ENCODE results near the gene ZSCAN21.
A peak's percentile ranks its signal among the peaks of the same experiment; 100 is the strongest.

ZSCAN21 gene

DNA sequence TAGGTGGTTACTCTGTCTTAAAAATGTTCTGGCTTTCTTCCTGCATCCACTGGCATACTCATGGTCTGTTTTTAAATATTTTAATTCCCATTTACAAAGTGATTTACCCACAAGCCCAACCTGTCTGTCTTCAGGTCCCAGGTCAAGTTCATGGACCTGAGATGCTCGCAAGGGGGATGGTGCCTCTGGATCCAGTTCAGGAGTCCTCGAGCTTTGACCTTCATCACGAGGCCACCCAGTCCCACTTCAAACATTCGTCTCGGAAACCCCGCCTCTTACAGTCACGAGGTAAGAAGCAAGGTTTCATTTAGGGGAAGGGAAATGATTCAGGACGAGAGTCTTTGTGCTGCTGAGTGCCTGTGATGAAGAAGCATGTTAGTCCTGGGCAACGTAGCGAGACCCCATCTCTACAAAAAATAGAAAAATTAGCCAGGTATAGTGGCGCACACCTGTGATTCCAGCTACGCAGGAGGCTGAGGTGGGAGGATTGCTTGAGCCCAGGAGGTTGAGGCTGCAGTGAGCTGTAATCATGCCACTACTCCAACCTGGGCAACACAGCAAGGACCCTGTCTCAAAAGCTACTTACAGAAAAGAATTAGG lies 25.5 kb upstream of the ZSCAN21 start:
- no peaks in the 10 kb centered on the region for H3K9me3 ChIP-seq (ENCODE audit: control insufficient read depth in 1 of 2, low read length in 2 of 2)

DNA sequence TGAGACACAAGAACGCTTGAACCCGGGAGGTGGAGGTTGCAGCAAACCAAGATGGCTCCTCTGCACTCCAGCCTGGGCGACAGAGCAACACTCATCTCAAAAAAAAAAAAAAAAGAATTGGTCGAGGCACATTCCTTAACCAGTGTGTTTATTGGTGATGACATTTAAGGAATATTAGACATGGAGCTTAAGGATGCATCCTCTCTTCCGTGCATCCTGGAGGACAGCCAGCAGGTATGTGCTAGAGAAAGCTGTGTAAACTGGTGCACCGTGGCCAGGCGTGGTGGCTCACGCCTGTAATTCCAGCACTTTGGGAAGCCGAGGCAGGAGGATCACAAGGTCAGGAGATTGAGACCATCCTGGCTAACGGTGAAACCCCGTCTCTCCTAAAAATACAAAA lies 22.4 kb upstream of the ZSCAN21 start:
- H3K27ac ChIP-seq (ENCODE audit: low read depth, low read length) = no peak overlapping the region
- H3K4me3 ChIP-seq (ENCODE audit: low read depth in 1 of 2, low read length in 2 of 2) = no peak overlapping the region
- no peaks in the 10 kb centered on the region for H3K27me3 ChIP-seq (ENCODE audit: control insufficient read depth in 1 of 2, insufficient read depth in 2 of 2, low read length in 2 of 2)
- H3K9me3 ChIP-seq (ENCODE audit: control insufficient read depth in 1 of 2, low read length in 2 of 2) = no peaks in the 10 kb centered on the region
- peaks cover 11 to 13% of the 10 kb centered on the region in 2 donors for H3K4me1 ChIP-seq (ENCODE audit: control insufficient read depth in 1 of 2, insufficient read depth in 2 of 2, low read length in 2 of 2)
- no peak overlapping the region for H3K9ac ChIP-seq (ENCODE audit: low read depth in 1 of 2, low read length in 2 of 2)
- H3K36me3 ChIP-seq (ENCODE audit: control insufficient read depth in 1 of 2, insufficient read depth in 2 of 2, low read length in 2 of 2) = peaks cover 33 to 89% of the 10 kb centered on the region in 2 donors

More for the DNA sequence above, 25.5 kb upstream of the ZSCAN21 start:
- Histone ChIP-seq H3K27me3 (ENCODE audit: control insufficient read depth in 1 of 2, insufficient read depth in 2 of 2, low read length in 2 of 2) (no peaks in the 10 kb centered on the region), H3K4me3 (ENCODE audit: low read depth in 1 of 2, low read length in 2 of 2) (no peak overlapping the region), H3K9ac (ENCODE audit: low read depth in 1 of 2, low read length in 2 of 2) (no peak overlapping the region), H3K4me1 (ENCODE audit: control insufficient read depth in 1 of 2, insufficient read depth in 2 of 2, low read length in 2 of 2) (peaks cover 19 to 25% of the 10 kb centered on the region in 2 donors), H3K27ac (ENCODE audit: low read depth, low read length) (no peak overlapping the region), H3K36me3 (ENCODE audit: control insufficient read depth in 1 of 2, insufficient read depth in 2 of 2, low read length in 2 of 2) (peaks cover 15 to 65% of the 10 kb centered on the region in 2 donors)

DNA sequence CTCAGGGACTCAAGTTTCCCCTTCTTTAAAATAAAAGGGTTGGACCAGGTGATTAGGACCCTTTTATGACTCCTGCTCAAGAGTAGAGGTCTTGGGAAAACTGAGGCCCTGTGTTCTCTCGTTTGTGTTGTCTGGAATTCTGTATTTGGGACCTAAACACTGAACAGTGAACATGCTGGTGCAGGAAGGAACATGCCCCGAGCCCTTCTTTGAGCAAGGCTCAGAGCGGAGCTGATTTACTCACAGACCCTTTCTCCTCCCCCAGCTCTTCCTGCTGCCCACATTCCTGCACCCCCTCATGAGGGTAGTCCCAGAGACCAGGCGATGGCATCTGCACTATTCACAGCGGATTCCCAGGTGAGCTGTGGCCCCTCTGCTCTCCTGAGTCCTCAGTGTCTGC lies 20.0 kb upstream of the ZSCAN21 start:
- Histone ChIP-seq H3K27ac (ENCODE audit: low read depth, low read length) (no peak overlapping the region), H3K4me3 (ENCODE audit: low read depth in 1 of 2, low read length in 2 of 2) (no peak overlapping the region), H3K27me3 (ENCODE audit: control insufficient read depth in 1 of 2, insufficient read depth in 2 of 2, low read length in 2 of 2) (no peaks in the 10 kb centered on the region), H3K9ac (ENCODE audit: low read depth in 1 of 2, low read length in 2 of 2) (no peak overlapping the region), H3K36me3 (ENCODE audit: control insufficient read depth in 1 of 2, insufficient read depth in 2 of 2, low read length in 2 of 2) (peaks cover 39 to 86% of the 10 kb centered on the region in 2 donors), H3K4me1 (ENCODE audit: control insufficient read depth in 1 of 2, insufficient read depth in 2 of 2, low read length in 2 of 2) (no peaks in the 10 kb centered on the region), H3K9me3 (ENCODE audit: control insufficient read depth in 1 of 2, low read length in 2 of 2) (no peaks in the 10 kb centered on the region)

DNA sequence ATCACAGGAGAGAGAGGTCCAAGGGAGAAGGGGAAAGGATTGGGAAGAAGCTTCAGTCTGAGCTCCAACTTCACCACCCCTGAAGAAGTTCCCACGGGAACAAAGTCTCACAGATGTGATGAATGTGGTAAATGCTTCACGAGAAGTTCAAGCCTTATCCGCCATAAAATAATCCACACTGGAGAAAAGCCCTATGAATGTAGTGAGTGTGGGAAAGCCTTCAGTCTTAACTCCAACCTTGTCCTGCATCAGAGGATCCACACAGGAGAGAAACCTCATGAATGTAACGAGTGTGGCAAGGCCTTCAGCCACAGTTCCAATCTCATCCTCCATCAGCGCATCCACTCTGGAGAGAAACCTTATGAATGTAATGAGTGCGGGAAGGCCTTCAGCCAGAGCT lies 16.0 kb upstream of the ZSCAN21 start:
- Histone ChIP-seq H3K9ac (ENCODE audit: low read depth in 1 of 2, low read length in 2 of 2) (no peak overlapping the region), H3K27me3 (ENCODE audit: control insufficient read depth in 1 of 2, insufficient read depth in 2 of 2, low read length in 2 of 2) (no peaks in the 10 kb centered on the region), H3K9me3 (ENCODE audit: control insufficient read depth in 1 of 2, low read length in 2 of 2) (no peaks in the 10 kb centered on the region), H3K27ac (ENCODE audit: low read depth, low read length) (no peak overlapping the region), H3K4me1 (ENCODE audit: control insufficient read depth in 1 of 2, insufficient read depth in 2 of 2, low read length in 2 of 2) (peaks cover 15 to 22% of the 10 kb centered on the region in 2 donors), H3K4me3 (ENCODE audit: low read depth in 1 of 2, low read length in 2 of 2) (no peak overlapping the region), H3K36me3 (ENCODE audit: control insufficient read depth in 1 of 2, insufficient read depth in 2 of 2, low read length in 2 of 2) (peaks cover 55 to 73% of the 10 kb centered on the region in 2 donors)

DNA sequence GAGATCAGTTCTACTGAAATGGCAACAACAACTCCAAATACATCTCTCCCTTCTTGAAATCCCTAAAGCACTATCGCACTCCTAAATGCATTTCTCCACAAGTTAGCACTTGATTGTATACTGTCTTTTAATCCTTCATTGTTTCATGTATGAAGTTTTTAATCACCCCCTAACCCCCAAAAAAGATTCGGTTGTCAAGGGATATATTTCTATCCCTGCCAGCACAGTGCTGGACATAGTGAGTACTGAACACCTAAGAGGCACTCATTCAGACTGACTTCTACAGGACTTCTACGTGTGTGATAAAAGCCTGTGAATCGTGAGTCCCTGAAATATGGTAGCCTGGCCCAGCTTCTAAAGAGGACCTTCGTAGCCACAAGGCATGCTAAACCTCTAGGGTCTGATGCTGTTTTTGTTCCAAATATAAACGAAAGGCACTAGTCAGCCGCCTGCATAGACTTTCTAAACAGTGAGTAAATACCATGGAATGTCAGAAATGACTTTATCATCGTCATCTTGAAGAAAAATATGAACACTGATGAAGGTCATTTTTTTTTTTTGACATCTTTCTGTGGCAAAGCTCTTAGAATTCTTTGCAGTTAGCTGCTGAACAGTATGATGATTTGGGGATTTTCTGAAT lies 14.6 kb upstream of the ZSCAN21 start:
- no peak overlapping the region for H3K9ac ChIP-seq (ENCODE audit: low read depth in 1 of 2, low read length in 2 of 2)
- peaks cover 50 to 64% of the 10 kb centered on the region in 2 donors for H3K36me3 ChIP-seq (ENCODE audit: control insufficient read depth in 1 of 2, insufficient read depth in 2 of 2, low read length in 2 of 2)
- no peak overlapping the region for H3K4me3 ChIP-seq (ENCODE audit: low read depth in 1 of 2, low read length in 2 of 2)
- H3K4me1 ChIP-seq (ENCODE audit: control insufficient read depth in 1 of 2, insufficient read depth in 2 of 2, low read length in 2 of 2) = peaks cover 15 to 22% of the 10 kb centered on the region in 2 donors
- H3K27me3 ChIP-seq (ENCODE audit: control insufficient read depth in 1 of 2, insufficient read depth in 2 of 2, low read length in 2 of 2) = no peaks in the 10 kb centered on the region
- no peak overlapping the region for H3K27ac ChIP-seq (ENCODE audit: low read depth, low read length)
- no peaks in the 10 kb centered on the region for H3K9me3 ChIP-seq (ENCODE audit: control insufficient read depth in 1 of 2, low read length in 2 of 2)

DNA sequence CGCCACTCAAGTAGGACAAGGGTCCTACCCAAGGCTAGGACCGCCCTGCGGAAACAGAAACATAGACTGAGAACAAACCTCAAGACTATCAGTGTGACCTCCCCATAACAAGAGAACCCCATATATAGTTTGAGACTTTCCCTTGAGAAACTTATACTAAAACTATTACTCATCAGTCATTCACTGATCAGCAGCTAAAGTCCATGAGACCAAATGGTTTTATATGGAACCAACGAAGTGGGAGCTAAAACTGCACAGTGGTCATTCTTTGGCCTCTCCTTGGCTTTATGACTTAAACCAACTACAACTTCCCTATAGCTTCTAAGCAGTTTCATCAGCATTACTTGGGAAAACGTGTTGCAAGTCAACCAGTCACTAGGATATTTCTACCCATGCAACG lies 13.7 kb upstream of the ZSCAN21 start:
- Histone ChIP-seq H3K27ac (ENCODE audit: low read depth, low read length) (no peak overlapping the region), H3K4me1 (ENCODE audit: control insufficient read depth in 1 of 2, insufficient read depth in 2 of 2, low read length in 2 of 2) (peaks cover 15 to 22% of the 10 kb centered on the region in 2 donors), H3K27me3 (ENCODE audit: control insufficient read depth in 1 of 2, insufficient read depth in 2 of 2, low read length in 2 of 2) (no peaks in the 10 kb centered on the region), H3K9ac (ENCODE audit: low read depth in 1 of 2, low read length in 2 of 2) (no peak overlapping the region), H3K9me3 (ENCODE audit: control insufficient read depth in 1 of 2, low read length in 2 of 2) (no peaks in the 10 kb centered on the region), H3K36me3 (ENCODE audit: control insufficient read depth in 1 of 2, insufficient read depth in 2 of 2, low read length in 2 of 2) (peaks cover 42 to 55% of the 10 kb centered on the region in 2 donors), H3K4me3 (ENCODE audit: low read depth in 1 of 2, low read length in 2 of 2) (no peak overlapping the region)

DNA sequence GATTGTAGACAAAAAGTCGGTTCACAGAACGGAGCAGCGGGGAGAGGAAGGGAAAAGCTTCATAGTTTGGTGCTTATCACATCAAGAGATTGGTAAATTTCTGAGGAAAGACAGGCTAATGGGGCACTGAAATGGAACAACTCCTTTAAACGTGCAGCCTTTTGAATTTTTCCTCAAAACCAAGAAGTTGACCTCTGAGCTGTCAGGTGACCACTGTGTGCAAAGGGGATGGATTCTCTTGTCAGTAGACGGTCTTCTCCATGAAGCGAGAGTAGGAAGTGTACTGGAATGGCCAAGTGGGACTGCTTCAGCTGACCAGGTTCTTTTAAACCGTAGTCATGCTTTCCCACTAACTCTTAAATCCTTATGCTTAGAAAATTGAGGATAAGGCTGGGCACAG lies 11.2 kb upstream of the ZSCAN21 start:
- Histone ChIP-seq H3K4me3 (ENCODE audit: low read depth in 1 of 2, low read length in 2 of 2) (no peak overlapping the region), H3K36me3 (ENCODE audit: control insufficient read depth in 1 of 2, insufficient read depth in 2 of 2, low read length in 2 of 2) (peaks cover 32 to 36% of the 10 kb centered on the region in 2 donors), H3K27ac (ENCODE audit: low read depth, low read length) (no peak overlapping the region), H3K9me3 (ENCODE audit: control insufficient read depth in 1 of 2, low read length in 2 of 2) (no peaks in the 10 kb centered on the region), H3K9ac (ENCODE audit: low read depth in 1 of 2, low read length in 2 of 2) (no peak overlapping the region), H3K4me1 (ENCODE audit: control insufficient read depth in 1 of 2, insufficient read depth in 2 of 2, low read length in 2 of 2) (peaks cover 15 to 22% of the 10 kb centered on the region in 2 donors), H3K27me3 (ENCODE audit: control insufficient read depth in 1 of 2, insufficient read depth in 2 of 2, low read length in 2 of 2) (no peaks in the 10 kb centered on the region)

DNA sequence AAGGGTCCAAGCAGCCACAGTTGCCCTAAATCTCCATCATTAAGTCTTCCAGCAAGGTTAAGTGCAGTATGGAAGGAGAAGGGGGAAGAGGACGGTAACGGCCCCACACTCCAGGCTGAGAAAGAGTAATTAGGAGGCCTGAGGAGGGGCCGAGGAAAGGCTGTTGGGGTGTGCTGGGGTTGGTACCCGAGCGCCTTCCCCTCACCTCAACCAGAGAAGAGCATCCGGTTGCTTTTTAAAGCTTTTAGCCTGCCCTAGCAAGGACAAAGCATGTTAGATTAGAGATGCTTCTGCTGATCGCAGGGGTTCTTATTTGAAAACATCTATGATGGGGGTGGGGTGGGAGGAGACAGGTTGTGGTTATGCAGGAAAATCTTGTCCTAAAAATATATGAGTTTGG lies 9.0 kb upstream of the ZSCAN21 start:
- no peaks in the 10 kb centered on the region for H3K9me3 ChIP-seq (ENCODE audit: control insufficient read depth in 1 of 2, low read length in 2 of 2)
- H3K27me3 ChIP-seq (ENCODE audit: control insufficient read depth in 1 of 2, insufficient read depth in 2 of 2, low read length in 2 of 2) = no peaks in the 10 kb centered on the region
- H3K36me3 ChIP-seq (ENCODE audit: control insufficient read depth in 1 of 2, insufficient read depth in 2 of 2, low read length in 2 of 2) = peaks cover 10 to 13% of the 10 kb centered on the region in 2 donors
- H3K4me1 ChIP-seq (ENCODE audit: control insufficient read depth in 1 of 2, insufficient read depth in 2 of 2, low read length in 2 of 2) = peaks cover 12 to 17% of the 10 kb centered on the region in 2 donors
- no peak overlapping the region for H3K27ac ChIP-seq (ENCODE audit: low read depth, low read length)
- no peak overlapping the region for H3K4me3 ChIP-seq (ENCODE audit: low read depth in 1 of 2, low read length in 2 of 2)
- H3K9ac ChIP-seq (ENCODE audit: low read depth in 1 of 2, low read length in 2 of 2) = no peak overlapping the region

DNA sequence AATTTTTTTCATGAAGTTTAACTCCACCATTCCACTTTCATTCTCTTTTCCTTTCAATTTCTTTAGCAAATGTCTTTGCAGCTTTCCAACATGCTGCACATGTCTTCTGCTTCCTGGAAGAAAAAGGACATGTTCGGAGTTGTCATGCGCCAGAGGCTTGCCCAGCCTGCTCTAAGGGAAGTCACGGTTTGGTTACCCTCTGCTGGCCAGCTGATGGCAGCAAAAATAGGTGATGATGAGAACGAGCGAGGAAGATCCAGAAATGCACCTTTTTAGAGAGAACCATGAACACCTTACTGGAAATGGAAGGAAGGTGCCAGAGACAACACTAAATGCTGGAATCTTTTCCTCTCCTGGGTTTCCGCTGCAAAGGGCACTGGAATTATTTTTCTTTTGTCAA lies 4.9 kb upstream of the ZSCAN21 start:
- H3K27ac ChIP-seq (ENCODE audit: low read depth, low read length) = no peak overlapping the region
- H3K4me1 ChIP-seq (ENCODE audit: control insufficient read depth in 1 of 2, insufficient read depth in 2 of 2, low read length in 2 of 2) = peaks cover 6 to 7% of the 10 kb centered on the region in 2 donors
- H3K36me3 ChIP-seq (ENCODE audit: control insufficient read depth in 1 of 2, insufficient read depth in 2 of 2, low read length in 2 of 2) = no peaks in the 10 kb centered on the region
- H3K9ac ChIP-seq (ENCODE audit: low read depth in 1 of 2, low read length in 2 of 2) = no peak overlapping the region
- no peaks in the 10 kb centered on the region for H3K9me3 ChIP-seq (ENCODE audit: control insufficient read depth in 1 of 2, low read length in 2 of 2)
- H3K27me3 ChIP-seq (ENCODE audit: control insufficient read depth in 1 of 2, insufficient read depth in 2 of 2, low read length in 2 of 2) = no peaks in the 10 kb centered on the region
- H3K4me3 ChIP-seq (ENCODE audit: low read depth in 1 of 2, low read length in 2 of 2) = peak overlapping the region in 1 of 2 donors; percentile 11

DNA sequence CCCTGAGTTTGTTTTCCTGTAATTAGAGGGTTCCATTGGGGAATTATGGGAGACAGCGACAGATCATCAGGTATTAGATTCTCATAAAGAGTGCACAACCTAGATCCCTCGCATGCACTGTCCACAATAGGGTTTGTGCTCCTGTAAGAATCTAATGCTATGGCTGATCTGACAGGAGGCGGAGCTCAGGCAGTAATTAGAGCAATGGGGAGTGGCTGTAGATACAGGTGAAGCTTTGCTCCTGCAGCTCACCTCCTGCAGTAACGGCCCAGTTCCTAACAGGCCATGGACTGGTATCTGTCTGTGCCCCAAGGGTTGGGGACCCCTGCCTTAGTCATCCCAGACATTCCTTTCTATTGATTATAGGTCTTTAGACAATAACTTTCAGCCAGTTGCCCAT lies 894 bp upstream of the ZSCAN21 start:
- H3K27me3 ChIP-seq (ENCODE audit: control insufficient read depth in 1 of 2, insufficient read depth in 2 of 2, low read length in 2 of 2) = no peaks in the 10 kb centered on the region
- H3K9me3 ChIP-seq (ENCODE audit: control insufficient read depth in 1 of 2, low read length in 2 of 2) = no peaks in the 10 kb centered on the region
- peak overlapping the region in 1 of 2 donors; percentile 85 for H3K4me3 ChIP-seq (ENCODE audit: low read depth in 1 of 2, low read length in 2 of 2)
- no peak overlapping the region for H3K9ac ChIP-seq (ENCODE audit: low read depth in 1 of 2, low read length in 2 of 2)
- peaks cover 7 to 14% of the 10 kb centered on the region in 2 donors for H3K4me1 ChIP-seq (ENCODE audit: control insufficient read depth in 1 of 2, insufficient read depth in 2 of 2, low read length in 2 of 2)
- no peaks in the 10 kb centered on the region for H3K36me3 ChIP-seq (ENCODE audit: control insufficient read depth in 1 of 2, insufficient read depth in 2 of 2, low read length in 2 of 2)
- no peak overlapping the region for H3K27ac ChIP-seq (ENCODE audit: low read depth, low read length)

All from duodenal mucosa (tissue), 2 donors.